Endothelial cell of umbilical vein (primary cell): Measurements from ENCODE around the gene DCHS2. TPM values are rescaled to one million over a fixed set of nuclear protein-coding genes. Genes with fewer than 3 reads are reported as not detected.

Source experiments
- BruUV-seq: library from RNA; stranded (reverse); fragments of 400-500 nt; replicated peaks from 2 replicates; lab custom pipeline; 2021; lab: Mats Ljungman, UMichigan
- CTCF ChIA-PET: fragments of 300-600, 350-600 bp; sonication (Branson Sonifier 250); formaldehyde crosslinking; loops from one replicate; lab custom pipeline; 2021; ENCODE audit warnings: antibody characterized with exemption, inconsistent platforms; lab: Charles Lee
- POLR2A ChIA-PET: fragments of 300-600, 350-600 bp; sonication (Branson Sonifier 250); formaldehyde crosslinking; loops from one replicate; lab custom pipeline; 2021; ENCODE audit warnings: antibody characterized with exemption, inconsistent platforms; lab: Charles Lee
- DNase-seq: peaks from one replicate; pipeline ENCODE4 v3.0.0-alpha.2; 2011; ENCODE audit warnings: low read depth, low spot score
- FAIRE-seq: peaks from 2 replicates; lab custom pipeline; 2011; peaks lifted over from hg19 to GRCh38; lab: Jason Lieb, UNC
- H2AFZ ChIP-seq: 2 replicates; pipeline ENCODE4 v1.6.0; 2012; ENCODE audit warnings: low read depth, low read length, control low read depth, inconsistent platforms
- H3K27ac ChIP-seq: 2 replicates; pipeline ENCODE4 v1.5.1; 2011; ENCODE audit warnings: low read depth, mild to moderate bottlenecking, control low read depth, low read length, moderate library complexity; ENCODE audit not compliant: insufficient read depth
- H3K27me3 ChIP-seq, 2 experiments: 2 replicates each; pipeline versions ENCODE4 v1.6.0 to v1.6.1; 2011; ENCODE audit warnings: low read length in 2 of 2, mixed read lengths in 1 of 2; ENCODE audit not compliant: control insufficient read depth in 2 of 2, insufficient read depth in 2 of 2
- H3K36me3 ChIP-seq, 2 experiments: 2 replicates in 1 of 2; 3 replicates in 1 of 2; pipeline ENCODE4 v1.5.1; 2011; ENCODE audit warnings: low read length in 2 of 2, mild to moderate bottlenecking in 1 of 2, moderate library complexity in 1 of 2; ENCODE audit not compliant: control insufficient read depth in 2 of 2, insufficient read depth in 2 of 2; ENCODE audit errors: extremely low read depth in 1 of 2
- H3K4me1 ChIP-seq: 3 replicates; pipeline ENCODE4 v1.5.1; 2011; ENCODE audit warnings: mild to moderate bottlenecking, low read length; ENCODE audit not compliant: control insufficient read depth, insufficient read depth; ENCODE audit errors: extremely low read depth
- H3K4me2 ChIP-seq: 2 replicates; pipeline ENCODE4 v1.6.1; 2011; ENCODE audit warnings: low read length, control low read depth, mixed read lengths; ENCODE audit not compliant: insufficient read depth
- H3K4me3 ChIP-seq, 3 experiments: fragments of 200-600 bp in 1 of 3; sonication (generic), shearing (Covaris generic) in 1 of 3; replicated peaks in 1 of 3; 2 replicates each; pipeline ENCODE4 v1.5.1; 2011 to 2016; ENCODE audit warnings: control low read depth in 3 of 3, low read length in 3 of 3, mild to moderate bottlenecking in 2 of 3, inconsistent platforms in 1 of 3, low read depth in 1 of 3, moderate library complexity in 1 of 3; ENCODE audit not compliant: insufficient read depth in 1 of 3
- H3K79me2 ChIP-seq: 2 replicates; pipeline ENCODE4 v1.6.0; 2012; ENCODE audit warnings: low read length, inconsistent platforms; ENCODE audit not compliant: control insufficient read depth, insufficient read depth
- H3K9ac ChIP-seq: replicated peaks from 2 replicates; pipeline ENCODE3; 2011; ENCODE audit warnings: low read length, control low read depth; ENCODE audit not compliant: insufficient read depth; ENCODE audit errors: extremely low read depth
- H3K9me1 ChIP-seq: replicated peaks from 3 replicates; pipeline ENCODE4 v1.6.0; 2011; ENCODE audit warnings: mild to moderate bottlenecking, low read length; ENCODE audit not compliant: control insufficient read depth, insufficient read depth; ENCODE audit errors: extremely low read depth
- H3K9me3 ChIP-seq: replicated peaks from 2 replicates; pipeline ENCODE4 v1.5.1; 2012; ENCODE audit warnings: low read length, inconsistent platforms; ENCODE audit not compliant: control insufficient read depth, insufficient read depth
- H4K20me1 ChIP-seq: replicated peaks from 2 replicates; pipeline ENCODE3; 2011; ENCODE audit warnings: mild to moderate bottlenecking, low read length; ENCODE audit not compliant: control insufficient read depth, insufficient read depth; ENCODE audit errors: extremely low read depth
- EZH2 ChIP-seq: IDR thresholded peaks from 2 replicates; pipeline ENCODE4 v1.6.1; 2012; ENCODE audit warnings: borderline replicate concordance, low read depth, mild to moderate bottlenecking, moderate library complexity, low read length, inconsistent platforms; ENCODE audit not compliant: severe bottlenecking
- FOS ChIP-seq: IDR thresholded peaks from 2 replicates; pipeline ENCODE4 v1.6.1; 2011; ENCODE audit warnings: mild to moderate bottlenecking, low read length, moderate library complexity, borderline replicate concordance; ENCODE audit not compliant: insufficient read depth
- GATA2 ChIP-seq: IDR thresholded peaks from 2 replicates; pipeline ENCODE4 v1.7.0; 2011; ENCODE audit warnings: low read depth, mild to moderate bottlenecking, moderate library complexity, mixed read lengths, low read length; ENCODE audit not compliant: insufficient read length, insufficient read depth
- JUN ChIP-seq: IDR thresholded peaks from 2 replicates; pipeline ENCODE4 v1.6.1; 2011; ENCODE audit warnings: borderline replicate concordance, low read depth; ENCODE audit not compliant: insufficient read length, insufficient read depth
- MYC ChIP-seq: IDR thresholded peaks from one replicate; pipeline ENCODE4 v1.6.1; 2011; ENCODE audit warnings: mild to moderate bottlenecking, low read depth, low read length
- POLR2A ChIP-seq: IDR thresholded peaks from 2 replicates; pipeline ENCODE4 v1.6.1; 2012; ENCODE audit warnings: low read depth, mild to moderate bottlenecking, control low read depth, low read length
- POLR2AphosphoS5 ChIP-seq: IDR thresholded peaks from 2 replicates; pipeline ENCODE4 v1.6.1; 2012; ENCODE audit warnings: low read depth, mild to moderate bottlenecking, control low read depth, low read length, moderate library complexity; ENCODE audit not compliant: insufficient read depth
- dilution Hi-C: fragments of 300-500 bp; cut with MboI; formaldehyde crosslinking; loops from one replicate; pipeline ENCODE4 v1.15.0; 2019; ENCODE audit warnings: low sequenced_read_pairs; ENCODE audit not compliant: extremely low pct_ligation_motif_present
- intact Hi-C: fragments of 100-400 bp; cut with micrococcal nuclease; formaldehyde crosslinking; loops from one replicate; pipeline ENCODE4 v1.10.0; 2022
- polyA plus RNA-seq, 4 experiments: library from polyadenylated mRNA; depleted of rRNA in 3 of 4; stranded (reverse) in 3 of 4; unstranded in 1 of 4; fragments of >200 nt; gene quantifications; 2 replicates each; pipeline versions ENCODE4 v1.2.1 to v1.2.3, GENCODE V29; 2011 to 2012; ENCODE audit warnings: missing spikeins in 1 of 4
- total RNA-seq: library from RNA; stranded (reverse); gene quantifications from 2 replicates; pipeline ENCODE4 v1.2.3, GENCODE V29; 2021
- TF ChIP-seq, protein P1 (sequence below): IDR thresholded peaks from 2 replicates; pipeline ENCODE4 v1.6.1; 2011; ENCODE audit not compliant: insufficient read depth, insufficient read length
- TF ChIP-seq, protein P2 (sequence below), 2 donors: IDR thresholded peaks; 1 replicate in 1 of 2; 2 replicates in 1 of 2; pipeline ENCODE4 v1.5.1; 2011; ENCODE audit warnings: low read length in 2 of 2, mild to moderate bottlenecking in 2 of 2, moderate library complexity in 2 of 2, control low read depth in 1 of 2, inconsistent platforms in 1 of 2, low read depth in 1 of 2; ENCODE audit not compliant: insufficient read depth in 1 of 2; ENCODE audit errors: extremely low read depth in 1 of 2

The DCHS2 gene
- total and polyA plus RNA-seq, 2 donors (not counting 3 experiments of a cell fraction or from before 2014, with no cell fraction given) = not detected

DNA sequence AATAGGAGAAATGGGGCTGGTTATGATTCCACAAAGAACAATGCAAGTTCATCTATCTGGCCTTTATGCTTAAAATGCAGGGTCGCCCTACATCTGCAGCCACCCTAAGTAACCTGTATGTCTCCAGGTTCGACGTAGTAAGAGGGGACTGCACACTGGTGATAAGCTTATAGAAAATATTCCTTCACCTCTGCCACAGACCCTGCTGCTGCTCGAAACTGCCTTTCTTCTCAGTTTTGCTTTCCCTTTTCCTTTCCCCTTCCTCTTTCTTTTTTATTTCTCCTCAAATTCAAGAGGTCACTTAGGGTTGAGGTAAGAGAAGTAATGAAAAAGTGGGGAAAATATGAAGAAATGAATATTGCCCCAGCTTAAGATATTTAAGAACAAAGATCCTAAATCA lies 123.5 kb downstream of the DCHS2 start:
- intact Hi-C loops = no loop called here
- no TSS peak for BruUV-seq
- ChIA-PET CTCF (no interaction called here), POLR2A (no interaction called here)
- Histone ChIP-seq H3K27ac (no peak overlapping the region), H3K4me3 (no peak overlapping the region), H3K9me1 (no peaks in the 10 kb centered on the region), H3K79me2 (no peaks in the 10 kb centered on the region), H3K27me3 (no peaks in the 10 kb centered on the region), H3K4me2 (no peak overlapping the region), H3K9ac (no peak overlapping the region), H4K20me1 (no peaks in the 10 kb centered on the region), H3K36me3 (no peaks in the 10 kb centered on the region), H2AFZ (no peak overlapping the region), H3K9me3 (peaks cover 2% of the 10 kb centered on the region), H3K4me1 (no peaks in the 10 kb centered on the region)
- DNase-seq = no peak
- TF ChIP-seq POLR2AphosphoS5 (no peak), EZH2 (no peak)
- TF ChIP-seq, protein P1, sequence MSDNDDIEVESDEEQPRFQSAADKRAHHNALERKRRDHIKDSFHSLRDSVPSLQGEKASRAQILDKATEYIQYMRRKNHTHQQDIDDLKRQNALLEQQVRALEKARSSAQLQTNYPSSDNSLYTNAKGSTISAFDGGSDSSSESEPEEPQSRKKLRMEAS = no peak
- FAIRE-seq = no peak
- dilution Hi-C loops = no loop called here

DNA sequence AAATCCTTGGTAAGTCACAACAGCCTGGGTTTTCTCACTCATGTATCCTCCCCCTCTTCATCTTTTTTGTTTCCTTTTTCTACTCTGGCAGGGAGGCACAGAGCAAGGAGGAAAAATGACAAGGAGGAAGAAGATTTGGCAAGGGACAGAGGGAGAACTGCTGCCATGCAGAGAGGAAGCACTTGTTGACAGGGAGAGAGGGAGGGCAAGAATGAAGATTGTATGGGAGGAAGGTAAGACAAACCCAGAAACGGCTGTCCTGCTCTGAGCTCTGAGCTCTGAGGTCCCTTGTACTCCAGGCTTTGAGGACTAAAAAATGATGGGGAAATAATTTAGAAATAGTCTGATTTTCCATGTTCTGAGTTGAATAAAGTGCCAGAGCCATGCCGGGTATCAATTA lies 123.9 kb downstream of the DCHS2 start:
- Histone ChIP-seq H3K4me3 (no peak overlapping the region), H3K27ac (no peak overlapping the region), H3K79me2 (no peaks in the 10 kb centered on the region), H2AFZ (no peak overlapping the region), H3K9me3 (peaks cover 2% of the 10 kb centered on the region), H3K36me3 (no peaks in the 10 kb centered on the region), H3K4me1 (no peaks in the 10 kb centered on the region), H4K20me1 (no peaks in the 10 kb centered on the region), H3K27me3 (no peaks in the 10 kb centered on the region), H3K9me1 (no peaks in the 10 kb centered on the region), H3K4me2 (no peak overlapping the region), H3K9ac (no peak overlapping the region)
- ChIA-PET CTCF (no interaction called here), POLR2A (no interaction called here)
- no peak for FAIRE-seq
- intact Hi-C loops (no loop called here), dilution Hi-C loops (no loop called here)
- BruUV-seq = no TSS peak
- TF ChIP-seq, protein P1 = no peak
- TF ChIP-seq JUN (no peak), MYC (no peak), POLR2AphosphoS5 (no peak), GATA2 (no peak), FOS (no peak), POLR2A (no peak), EZH2 (no peak)
- TF ChIP-seq, protein P2, sequence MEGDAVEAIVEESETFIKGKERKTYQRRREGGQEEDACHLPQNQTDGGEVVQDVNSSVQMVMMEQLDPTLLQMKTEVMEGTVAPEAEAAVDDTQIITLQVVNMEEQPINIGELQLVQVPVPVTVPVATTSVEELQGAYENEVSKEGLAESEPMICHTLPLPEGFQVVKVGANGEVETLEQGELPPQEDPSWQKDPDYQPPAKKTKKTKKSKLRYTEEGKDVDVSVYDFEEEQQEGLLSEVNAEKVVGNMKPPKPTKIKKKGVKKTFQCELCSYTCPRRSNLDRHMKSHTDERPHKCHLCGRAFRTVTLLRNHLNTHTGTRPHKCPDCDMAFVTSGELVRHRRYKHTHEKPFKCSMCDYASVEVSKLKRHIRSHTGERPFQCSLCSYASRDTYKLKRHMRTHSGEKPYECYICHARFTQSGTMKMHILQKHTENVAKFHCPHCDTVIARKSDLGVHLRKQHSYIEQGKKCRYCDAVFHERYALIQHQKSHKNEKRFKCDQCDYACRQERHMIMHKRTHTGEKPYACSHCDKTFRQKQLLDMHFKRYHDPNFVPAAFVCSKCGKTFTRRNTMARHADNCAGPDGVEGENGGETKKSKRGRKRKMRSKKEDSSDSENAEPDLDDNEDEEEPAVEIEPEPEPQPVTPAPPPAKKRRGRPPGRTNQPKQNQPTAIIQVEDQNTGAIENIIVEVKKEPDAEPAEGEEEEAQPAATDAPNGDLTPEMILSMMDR (IDR thresholded peaks at IDR 0.05; ENCODE audit: extremely low read depth in 1 of 2, insufficient read depth in 1 of 2, low read depth in 1 of 2, low read length in 2 of 2) = no peak
- no peak for DNase-seq
